Panc1 (cell line): ENCODE measurements around the gene SCYGR6.

Experiments used
- CTCF ChIP-seq: fragments of 450-650 bp; IDR thresholded peaks from 2 replicates; pipeline ENCODE4 v1.5.1; 2017; ENCODE audit warnings: mild to moderate bottlenecking
- POLR2AphosphoS5 ChIP-seq: IDR thresholded peaks from 2 replicates; pipeline ENCODE4 v1.6.1; 2012; ENCODE audit warnings: mild to moderate bottlenecking, low read depth, low read length, moderate library complexity
- REST ChIP-seq, 2 experiments: IDR thresholded peaks; 2 replicates each; pipeline ENCODE4 v1.6.1; 2011 to 2012; ENCODE audit warnings: low read depth in 2 of 2, control low read depth in 1 of 2, low read length in 1 of 2, mild to moderate bottlenecking in 1 of 2, moderate library complexity in 1 of 2; ENCODE audit not compliant: insufficient read depth in 1 of 2
- SIN3A ChIP-seq: IDR thresholded peaks from 2 replicates; pipeline ENCODE4 v1.6.1; 2012; ENCODE audit warnings: low read depth, mild to moderate bottlenecking, low read length, moderate library complexity, borderline replicate concordance; ENCODE audit not compliant: insufficient read depth

GRCh38 chr2:227724394-227725039, at the start of gene SCYGR6:
- TF ChIP-seq CTCF = no peak
- TF ChIP-seq SIN3A = no peak
- TF ChIP-seq REST (IDR thresholded peaks at IDR 0.05; ENCODE audit: insufficient read depth in 1 of 2, low read depth in 2 of 2, low read length in 1 of 2) = no peak
- TF ChIP-seq POLR2AphosphoS5 = no peak
